HepG2 (cell line): ENCODE results near the gene UCKL1. TPM values are rescaled to one million over a fixed set of nuclear protein-coding genes. Genes with fewer than 3 reads are reported as not detected.
A peak's percentile ranks its signal among the peaks of the same experiment; 100 is the strongest.

Experiments used
- GTF3A ChIP-seq: sonication (generic); formaldehyde crosslinking; conservative IDR thresholded peaks from 2 replicates; pipeline ENCODE4 v1.4.0; 2020; ENCODE audit warnings: mild to moderate bottlenecking, missing genetic modification reagents
- MXD1 ChIP-seq: sonication (generic); formaldehyde crosslinking; IDR thresholded peaks from 2 replicates; pipeline ENCODE4 v1.4.0; 2020; ENCODE audit warnings: mild to moderate bottlenecking, missing genetic modification reagents
- MZF1 ChIP-seq: sonication (generic); formaldehyde crosslinking; IDR thresholded peaks from 2 replicates; pipeline ENCODE4 v1.8.1; 2023; ENCODE audit warnings: mild to moderate bottlenecking, missing genetic modification reagents, borderline replicate concordance
- NKX3-1 ChIP-seq: sonication (generic); formaldehyde crosslinking; IDR thresholded peaks from 2 replicates; pipeline ENCODE4 v1.5.0; 2020; ENCODE audit warnings: missing genetic modification reagents
- PHF5A ChIP-seq: IDR thresholded peaks from one replicate; pipeline ENCODE4 v1.6.1; 2018; ENCODE audit warnings: low read depth, missing genetic modification reagents; ENCODE audit not compliant: unreplicated experiment
- SMAD3 ChIP-seq: sonication (generic); formaldehyde crosslinking; IDR thresholded peaks from 2 replicates; pipeline ENCODE4 v1.4.0; 2020; ENCODE audit warnings: missing genetic modification reagents
- ZBED4 ChIP-seq: sonication (generic); formaldehyde crosslinking; IDR thresholded peaks from 2 replicates; pipeline ENCODE4 v1.4.0; 2020; ENCODE audit warnings: missing genetic modification reagents, borderline replicate concordance
- ZBTB3 ChIP-seq: sonication (generic); formaldehyde crosslinking; IDR thresholded peaks from 2 replicates; pipeline ENCODE4 v1.4.0; 2020; ENCODE audit warnings: low read depth, mild to moderate bottlenecking, moderate library complexity, missing genetic modification reagents, borderline replicate concordance
- ZBTB7B ChIP-seq: sonication (generic); formaldehyde crosslinking; IDR thresholded peaks from 2 replicates; pipeline ENCODE4 v1.4.0; 2020; ENCODE audit warnings: missing genetic modification reagents
- ZNF280B ChIP-seq: sonication (generic); formaldehyde crosslinking; IDR thresholded peaks from 2 replicates; pipeline ENCODE4 v1.5.0; 2020; ENCODE audit warnings: missing genetic modification reagents, mild to moderate bottlenecking, borderline replicate concordance
- ZNF326 ChIP-seq: sonication (generic); formaldehyde crosslinking; IDR thresholded peaks from 2 replicates; pipeline ENCODE4 v1.4.0; 2020; ENCODE audit warnings: missing genetic modification reagents, borderline replicate concordance
- ZNF512 ChIP-seq: sonication (generic); formaldehyde crosslinking; IDR thresholded peaks from 2 replicates; pipeline ENCODE4 v1.4.0; 2020; ENCODE audit warnings: mild to moderate bottlenecking, missing genetic modification reagents
- ZNF572 ChIP-seq: sonication (generic); formaldehyde crosslinking; IDR thresholded peaks from 2 replicates; pipeline ENCODE4 v1.5.1; 2020; ENCODE audit warnings: mild to moderate bottlenecking, missing genetic modification reagents
- ZNF609 ChIP-seq: sonication (generic); formaldehyde crosslinking; IDR thresholded peaks from 2 replicates; pipeline ENCODE4 v1.4.0; 2020; ENCODE audit warnings: mild to moderate bottlenecking, missing genetic modification reagents, borderline replicate concordance
- ZSCAN20 ChIP-seq: sonication (generic); formaldehyde crosslinking; IDR thresholded peaks from 2 replicates; pipeline ENCODE4 v1.4.0; 2020; ENCODE audit warnings: missing genetic modification reagents, mild to moderate bottlenecking, borderline replicate concordance
- polyA plus RNA-seq, 8 experiments: library from polyadenylated mRNA; depleted of rRNA in 3 of 8; stranded (reverse) in 7 of 8; unstranded in 1 of 8; fragments of >200 nt; fragmentation: Illumina TruSeq in 4 of 8; extraction: Trizol in 4 of 8; gene quantifications; 2 replicates each; pipeline versions ENCODE4 v1.2.1 to v1.2.3, GENCODE V29; 2011 to 2016; ENCODE audit warnings: low read depth in 4 of 8, missing spikeins in 1 of 8, mixed read lengths in 1 of 8; ENCODE audit not compliant: insufficient read depth in 1 of 8
- total RNA-seq, 5 experiments: library from RNA; depleted of rRNA; stranded (reverse); fragments of >200 nt; fragmentation: Illumina TruSeq; extraction: Trizol; gene quantifications; 2 replicates each; pipeline ENCODE4 v1.2.3, GENCODE V29; 2016; ENCODE audit warnings: low read depth in 1 of 5

Gene UCKL1
- total and polyA plus RNA-seq, 2 of the 13 experiments (the other 11 are each of a cell fraction or from before 2014, with no cell fraction given), result 50.2 to 126 TPM

GRCh38 chr20:63969838-63970713 lies 13.9 kb upstream of the UCKL1 start, which contains the start of gene ZNF512B (continued):
- TF ChIP-seq ZNF326 (CRISPR knock-in tag) (no peak), MXD1 (peak; percentile 52; the same call in 1 of the 2 replicates), GTF3A (CRISPR knock-in tag) (0 out of 2 replicates have a peak, but pooled peaks have one; percentile 59), PHF5A (CRISPR knock-in tag) (no peak), ZSCAN20 (CRISPR knock-in tag) (no peak), ZNF512 (CRISPR knock-in tag) (peak; percentile 100), MZF1 (CRISPR knock-in tag) (no peak), ZBTB7B (peak; percentile 98), ZBTB3 (CRISPR knock-in tag) (no peak), ZBED4 (CRISPR knock-in tag) (peak; percentile 94; the same call in 1 of the 2 replicates), ZNF609 (CRISPR knock-in tag) (peak; percentile 53; the same call in 1 of the 2 replicates), SMAD3 (CRISPR knock-in tag) (peak; percentile 44; the same call in 1 of the 2 replicates), ZNF572 (CRISPR knock-in tag) (no peak), ZNF280B (CRISPR knock-in tag) (peak; percentile 87), NKX3-1 (CRISPR knock-in tag) (no peak)
